Mesothelial cell of epicardium (in vitro differentiated cells): ENCODE results near the gene CACNG7. TPM values are rescaled to one million over a fixed set of nuclear protein-coding genes. Genes with fewer than 3 reads are reported as not detected.
"Not testable (repeated sequence)": the region's sequence is repeated elsewhere in the genome, so short reads cannot be mapped to it uniquely, and the experiment has no call there.

Experiments used
- DNase-seq, 2 experiments: peaks; one replicate each; pipeline ENCODE4 v3.0.0; 2021; ENCODE audit warnings: low spot score in 2 of 2; ENCODE audit not compliant: unreplicated experiment in 2 of 2
- H3K27ac Mint-ChIP-seq: 2 replicates; pipeline ENCODE4 v1.8.0; 2021; ENCODE audit warnings: mixed read lengths
- H3K27me3 Mint-ChIP-seq: 2 replicates; pipeline ENCODE4 v1.8.0; 2021; ENCODE audit warnings: low read depth, mixed read lengths
- H3K36me3 Mint-ChIP-seq: 2 replicates; pipeline ENCODE4 v1.8.0; 2021; ENCODE audit warnings: mixed read lengths
- H3K4me1 Mint-ChIP-seq: 2 replicates; pipeline ENCODE4 v1.8.0; 2021; ENCODE audit warnings: mixed read lengths
- H3K4me3 Mint-ChIP-seq: 2 replicates; pipeline ENCODE4 v1.8.0; 2021; ENCODE audit warnings: mild to moderate bottlenecking, moderate library complexity, mixed read lengths
- H3K9me3 Mint-ChIP-seq: 2 replicates; pipeline ENCODE4 v1.8.0; 2021; ENCODE audit warnings: mixed read lengths
- total RNA-seq: library from RNA; stranded (reverse); gene quantifications from 3 replicates; pipeline ENCODE4 v1.2.1, GENCODE V29; 2021
- TF ChIP-seq, protein P1 (sequence below): fragments of 200-600 bp; sonication (generic); IDR thresholded peaks from one replicate; pipeline ENCODE4 v1.5.0; 2021; ENCODE audit warnings: antibody characterized with exemption; ENCODE audit not compliant: unreplicated experiment

The CACNG7 gene
- total RNA-seq, 1 donor from 2014 or later = 0.76 TPM

DNA sequence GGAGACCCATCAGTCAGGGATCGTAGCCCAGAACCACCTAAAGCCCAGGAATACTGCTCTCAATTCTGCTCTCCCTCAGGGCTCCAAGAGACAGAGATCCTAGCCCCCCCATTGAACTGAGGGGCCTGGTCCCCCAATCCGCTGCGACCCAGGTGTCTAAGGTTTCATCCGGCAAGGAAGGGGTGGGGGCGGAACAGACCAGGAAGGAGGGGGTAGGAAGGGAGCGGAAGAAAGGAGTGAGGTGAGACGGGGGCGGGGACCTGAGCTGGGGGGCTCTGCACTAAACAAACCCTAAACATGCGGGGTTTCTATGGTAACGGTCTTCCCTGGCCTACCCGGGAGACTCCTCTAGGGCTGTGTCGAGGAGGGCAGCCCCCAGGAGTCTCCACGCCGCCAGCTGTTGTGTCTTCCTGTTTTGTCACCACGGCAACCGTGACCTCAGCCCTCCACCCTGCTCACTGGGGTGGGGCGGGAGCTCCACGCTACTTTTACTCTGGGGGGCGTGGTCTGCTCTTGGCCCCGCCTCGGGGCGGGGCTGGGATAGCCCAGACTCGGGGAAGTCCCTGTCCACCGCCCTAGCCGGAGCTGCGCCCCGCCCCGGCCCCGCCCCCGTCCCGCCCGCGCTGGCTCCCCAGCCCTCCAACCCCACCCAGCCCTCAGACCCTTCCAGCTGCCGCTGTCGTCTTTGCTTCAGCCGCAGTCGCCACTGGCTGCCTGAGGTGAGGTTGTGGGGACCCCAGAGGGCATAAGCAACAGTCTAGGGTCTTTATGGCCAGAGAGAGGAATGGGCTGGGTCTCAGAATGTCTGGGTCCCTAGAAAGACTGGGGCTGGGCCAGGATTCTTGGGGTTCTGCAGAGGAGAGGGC lies 41.6 kb upstream of the CACNG7 start, which contains the start of gene MYADM:
Gene MYADM (plus strand): TSS at position 659 of the 866 bp plus-strand sequence. CDS start 5,647 bp downstream, outside the sequence.
- Mint-ChIP-seq H3K4me3 (peak within 1 kb of the TSS; percentile 99), H3K27me3 (no peaks in the 10 kb centered on the region), H3K9me3 (no peaks in the 10 kb centered on the region), H3K36me3 (peaks cover 7% of the 10 kb centered on the region), H3K27ac (peak within 1 kb of the TSS; percentile 100), H3K4me1 (peaks cover 29% of the 10 kb centered on the region)
- peak; percentile 99 to 100 for DNase-seq
- TF ChIP-seq, protein P1, sequence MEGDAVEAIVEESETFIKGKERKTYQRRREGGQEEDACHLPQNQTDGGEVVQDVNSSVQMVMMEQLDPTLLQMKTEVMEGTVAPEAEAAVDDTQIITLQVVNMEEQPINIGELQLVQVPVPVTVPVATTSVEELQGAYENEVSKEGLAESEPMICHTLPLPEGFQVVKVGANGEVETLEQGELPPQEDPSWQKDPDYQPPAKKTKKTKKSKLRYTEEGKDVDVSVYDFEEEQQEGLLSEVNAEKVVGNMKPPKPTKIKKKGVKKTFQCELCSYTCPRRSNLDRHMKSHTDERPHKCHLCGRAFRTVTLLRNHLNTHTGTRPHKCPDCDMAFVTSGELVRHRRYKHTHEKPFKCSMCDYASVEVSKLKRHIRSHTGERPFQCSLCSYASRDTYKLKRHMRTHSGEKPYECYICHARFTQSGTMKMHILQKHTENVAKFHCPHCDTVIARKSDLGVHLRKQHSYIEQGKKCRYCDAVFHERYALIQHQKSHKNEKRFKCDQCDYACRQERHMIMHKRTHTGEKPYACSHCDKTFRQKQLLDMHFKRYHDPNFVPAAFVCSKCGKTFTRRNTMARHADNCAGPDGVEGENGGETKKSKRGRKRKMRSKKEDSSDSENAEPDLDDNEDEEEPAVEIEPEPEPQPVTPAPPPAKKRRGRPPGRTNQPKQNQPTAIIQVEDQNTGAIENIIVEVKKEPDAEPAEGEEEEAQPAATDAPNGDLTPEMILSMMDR = no peak

- peak in 1 of 2 experiments; percentile 75 for DNase-seq
- peak overlapping the region; percentile 99 for H3K4me3 Mint-ChIP-seq
- peaks cover 11% of the 10 kb centered on the region for H3K36me3 Mint-ChIP-seq
- peaks cover 32% of the 10 kb centered on the region for H3K4me1 Mint-ChIP-seq
- H3K9me3 Mint-ChIP-seq = no peaks in the 10 kb centered on the region
- H3K27ac Mint-ChIP-seq = peak overlapping the region; percentile 100
- H3K27me3 Mint-ChIP-seq = no peaks in the 10 kb centered on the region
- TF ChIP-seq, protein P1 = no peak
Observed at GRCh38 chr19:53868091-53868891, 40.8 kb upstream of the CACNG7 start.

- no peaks in the 10 kb centered on the region for H3K9me3 Mint-ChIP-seq
- H3K4me1 Mint-ChIP-seq = peaks cover 32% of the 10 kb centered on the region
- peak; percentile 83 to 90 for DNase-seq
- H3K36me3 Mint-ChIP-seq = peaks cover 17% of the 10 kb centered on the region
- TF ChIP-seq, protein P1 = no peak
- no peaks in the 10 kb centered on the region for H3K27me3 Mint-ChIP-seq
- peak overlapping the region; percentile 99 for H3K4me3 Mint-ChIP-seq
- H3K27ac Mint-ChIP-seq = peak overlapping the region; percentile 98
Observed at GRCh38 chr19:53868892-53869804, 39.9 kb upstream of the CACNG7 start.

DNA sequence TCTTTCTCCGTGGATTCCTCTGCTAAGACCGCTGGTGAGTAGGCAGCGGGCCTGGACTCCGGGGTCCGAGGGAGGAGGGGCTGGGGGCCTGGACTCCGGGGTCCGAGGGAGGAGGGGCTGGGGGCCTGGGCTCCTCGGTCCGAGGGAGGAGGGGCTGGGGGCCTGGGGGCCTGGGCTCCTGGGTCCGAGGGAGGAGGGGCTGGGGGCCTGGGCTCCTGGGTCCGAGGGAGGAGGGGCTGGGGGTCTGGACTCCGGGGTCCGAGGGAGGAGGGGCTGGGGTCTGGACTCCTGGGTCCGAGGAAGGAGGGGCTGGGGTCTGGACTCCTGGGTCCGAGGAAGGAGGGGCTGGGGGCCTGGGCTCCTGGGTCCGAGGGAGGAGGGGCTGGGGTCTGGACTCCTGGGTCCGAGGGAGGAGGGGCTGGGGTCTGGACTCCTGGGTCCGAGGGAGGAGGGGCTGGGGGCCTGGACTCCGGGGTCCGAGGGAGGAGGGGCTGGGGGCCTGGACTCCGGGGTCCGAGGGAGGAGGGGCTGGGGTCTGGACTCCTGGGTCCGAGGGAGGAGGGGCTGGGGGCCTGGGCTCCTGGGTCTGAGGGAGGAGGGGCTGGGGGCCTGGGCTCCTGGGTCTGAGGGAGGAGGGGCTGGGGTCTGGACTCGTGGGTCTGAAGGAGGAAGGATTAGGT lies 39.1 kb upstream of the CACNG7 start:
- H3K4me1 Mint-ChIP-seq = peaks cover 38% of the 10 kb centered on the region

DNA sequence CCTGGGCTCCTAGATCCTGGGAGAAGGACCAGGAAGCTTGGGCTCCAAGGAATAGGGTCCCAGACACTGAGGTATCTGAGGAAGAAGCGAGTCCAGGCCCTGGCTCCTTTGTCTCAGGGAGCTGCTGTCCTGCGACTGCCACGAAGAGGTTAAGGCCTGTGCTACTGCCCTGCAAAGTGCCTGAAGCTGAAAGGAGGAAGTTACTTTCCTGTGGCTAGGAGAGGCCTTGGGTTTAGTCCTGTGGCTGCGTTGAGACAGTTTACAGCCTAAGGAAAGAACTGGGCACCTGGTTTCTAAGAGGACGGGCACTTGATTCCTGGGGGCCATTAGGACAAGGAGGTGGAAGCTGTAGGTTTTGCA lies 38.6 kb upstream of the CACNG7 start:
- Mint-ChIP-seq H3K27me3 (no peaks in the 10 kb centered on the region), H3K9me3 (no peaks in the 10 kb centered on the region), H3K27ac (peak overlapping the region; percentile 94), H3K36me3 (peaks cover 21% of the 10 kb centered on the region), H3K4me3 (peak overlapping the region; percentile 72), H3K4me1 (peaks cover 38% of the 10 kb centered on the region)
- TF ChIP-seq, protein P1 = no peak
- DNase-seq = no peak

More for the DNA sequence above, 39.1 kb upstream of the CACNG7 start:
- not testable (repeated sequence) for H3K9me3 Mint-ChIP-seq, H3K27me3 Mint-ChIP-seq, DNase-seq
- peak overlapping the region; percentile 96 for H3K27ac Mint-ChIP-seq
- H3K36me3 Mint-ChIP-seq = peaks cover 21% of the 10 kb centered on the region
- peak overlapping the region; percentile 99 for H3K4me3 Mint-ChIP-seq
